ENCODE data around the gene AKR1B15. TPM values are rescaled to one million over a fixed set of nuclear protein-coding genes. Genes with fewer than 3 reads are reported as not detected.

Gene AKR1B15
- total and polyA plus RNA-seq, 2 donors, result 0.24 to 2.0 TPM

DNA sequence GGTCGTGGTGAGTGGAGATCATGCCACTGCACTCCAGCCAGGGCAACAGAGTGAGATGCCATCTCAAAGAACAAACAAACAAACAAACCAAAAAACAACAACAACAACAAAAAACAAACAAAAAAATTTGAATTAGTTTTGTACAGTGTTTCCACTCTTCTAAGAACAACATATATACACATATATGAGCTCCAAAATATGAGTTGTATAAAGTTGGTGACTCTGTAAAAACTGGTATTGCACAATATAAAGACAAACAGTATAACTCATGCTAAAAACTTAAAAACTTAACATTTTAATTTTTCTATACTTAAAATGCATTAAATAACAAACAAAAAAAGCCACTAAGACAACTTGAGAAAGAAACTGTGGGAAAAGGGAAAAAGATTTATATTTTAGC is 46.0 kb downstream of the AKR1B15 start:
- H3K4me1 ChIP-seq (ENCODE audit: control insufficient read depth in 2 of 2, insufficient read depth in 2 of 2, low read length in 2 of 2), result no peaks in the 10 kb centered on the region
- DNase-seq (ENCODE audit: low read depth in 6 of 9, low spot score in 9 of 9), result no peak
- no peak overlapping the region for H3K27ac ChIP-seq (ENCODE audit: low read depth in 1 of 2, low read length in 1 of 2)
- no peaks in the 10 kb centered on the region for H3K36me3 ChIP-seq (ENCODE audit: control insufficient read depth in 2 of 2, insufficient read depth in 2 of 2, low read length in 1 of 2)
- 94% methylated on average over 1 of the region's 1 CpG for WGBS
- H3K27me3 ChIP-seq (ENCODE audit: control insufficient read depth in 2 of 2, insufficient read depth in 1 of 2, low read length in 1 of 2), result no peaks in the 10 kb centered on the region
- H3K9me3 ChIP-seq (ENCODE audit: control insufficient read depth in 2 of 2, insufficient read depth in 1 of 2, low read length in 1 of 2), result peaks cover 0 to 1% of the 10 kb centered on the region in 2 donors
- H3K4me3 ChIP-seq (ENCODE audit: low read length in 2 of 2), result no peak overlapping the region

DNA sequence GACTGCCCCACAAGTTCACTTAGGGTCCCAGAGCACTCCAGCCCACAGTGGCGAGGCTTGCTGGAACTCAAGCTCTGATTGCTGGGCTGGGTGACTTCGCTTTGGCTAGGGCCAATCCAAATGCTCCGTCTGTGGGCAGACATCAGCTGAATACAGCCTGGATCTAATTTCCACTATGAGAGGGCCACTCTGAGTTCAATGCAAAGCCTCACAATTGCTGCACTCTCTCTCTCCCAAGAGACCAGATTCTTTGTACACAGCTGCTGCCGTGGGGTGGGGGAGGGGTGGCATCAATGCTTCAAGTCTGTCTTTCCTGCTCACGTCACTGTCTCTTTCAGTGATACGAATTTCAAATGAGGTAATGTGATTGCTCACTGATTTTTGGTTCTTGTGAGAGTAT is 50.5 kb downstream of the AKR1B15 start:
- peaks cover 0 to 2% of the 10 kb centered on the region in 2 donors for H3K27me3 ChIP-seq (ENCODE audit: control insufficient read depth in 2 of 2, insufficient read depth in 1 of 2, low read length in 1 of 2)
- H3K27ac ChIP-seq (ENCODE audit: low read depth in 1 of 2, low read length in 1 of 2), result no peak overlapping the region
- no peak for DNase-seq (ENCODE audit: low read depth in 6 of 9, low spot score in 9 of 9)
- H3K9me3 ChIP-seq (ENCODE audit: control insufficient read depth in 2 of 2, insufficient read depth in 1 of 2, low read length in 1 of 2), result no peaks in the 10 kb centered on the region
- H3K4me3 ChIP-seq (ENCODE audit: low read length in 2 of 2), result no peak overlapping the region
- no peaks in the 10 kb centered on the region for H3K36me3 ChIP-seq (ENCODE audit: control insufficient read depth in 2 of 2, insufficient read depth in 2 of 2, low read length in 1 of 2)
- no peaks in the 10 kb centered on the region for H3K4me1 ChIP-seq (ENCODE audit: control insufficient read depth in 2 of 2, insufficient read depth in 2 of 2, low read length in 2 of 2)
- WGBS, result 94% methylated on average over 6 of the region's 6 CpGs

DNA sequence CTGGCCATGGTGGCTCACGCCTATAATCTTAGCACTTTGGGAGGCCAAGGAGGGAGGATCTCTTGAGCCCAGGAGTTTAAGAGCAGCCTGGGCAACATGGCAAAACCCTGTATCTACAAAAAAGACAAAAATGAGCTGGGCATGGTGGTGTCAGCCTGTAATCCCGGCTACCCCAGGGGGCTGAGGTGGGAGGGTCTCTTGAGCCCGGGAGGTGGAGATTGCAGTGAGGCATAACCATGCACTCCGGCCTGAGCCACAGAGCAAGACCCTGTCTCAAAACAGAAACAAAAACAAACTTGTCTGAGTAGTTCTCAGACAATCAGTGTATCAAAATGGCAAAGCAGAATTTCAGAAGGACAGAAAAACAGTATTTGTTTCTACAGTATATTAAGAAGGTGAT is 52.5 kb downstream of the AKR1B15 start:
- H3K4me3 ChIP-seq (ENCODE audit: low read length in 2 of 2), result no peak overlapping the region
- WGBS, result 83% methylated on average over 4 of the region's 4 CpGs
- no peaks in the 10 kb centered on the region for H3K9me3 ChIP-seq (ENCODE audit: control insufficient read depth in 2 of 2, insufficient read depth in 1 of 2, low read length in 1 of 2)
- H3K36me3 ChIP-seq (ENCODE audit: control insufficient read depth in 2 of 2, insufficient read depth in 2 of 2, low read length in 1 of 2), result no peaks in the 10 kb centered on the region
- no peak for DNase-seq (ENCODE audit: low read depth in 6 of 9, low spot score in 9 of 9)
- no peak overlapping the region for H3K27ac ChIP-seq (ENCODE audit: low read depth in 1 of 2, low read length in 1 of 2)
- H3K4me1 ChIP-seq (ENCODE audit: control insufficient read depth in 2 of 2, insufficient read depth in 2 of 2, low read length in 2 of 2), result no peaks in the 10 kb centered on the region
- H3K27me3 ChIP-seq (ENCODE audit: control insufficient read depth in 2 of 2, insufficient read depth in 1 of 2, low read length in 1 of 2), result peaks cover 0 to 2% of the 10 kb centered on the region in 2 donors

DNA sequence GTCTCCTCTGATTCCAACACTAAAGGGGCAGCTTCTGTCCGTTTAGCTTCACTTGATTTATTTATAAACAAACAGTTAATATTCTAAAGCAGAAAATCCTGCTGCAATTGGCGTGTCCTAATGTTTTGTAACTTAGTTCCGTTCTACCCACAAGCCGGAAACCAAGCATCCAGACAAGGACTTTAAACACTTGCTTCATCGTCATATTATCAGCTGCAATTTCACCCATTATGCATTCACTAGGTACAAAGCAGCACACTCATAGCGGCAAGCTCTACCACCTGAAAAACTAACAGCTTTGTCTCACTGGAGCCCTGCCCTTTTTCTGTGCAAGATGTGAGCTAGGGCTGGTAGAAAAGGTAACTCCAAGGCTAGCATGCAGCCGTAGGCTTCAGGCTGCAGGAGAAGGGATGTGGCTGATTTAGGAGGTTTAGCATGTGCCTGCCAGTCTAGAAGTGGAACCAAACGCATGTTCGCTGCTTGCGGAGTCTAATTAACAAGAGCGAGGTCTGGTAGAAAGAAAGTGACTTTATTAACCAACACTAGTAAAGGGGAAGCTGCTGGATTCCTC is 54.1 kb downstream of the AKR1B15 start:
- WGBS, result 80% methylated on average over 11 of the region's 11 CpGs
- H3K4me3 ChIP-seq (ENCODE audit: low read length in 2 of 2), result no peak overlapping the region
- no peaks in the 10 kb centered on the region for H3K9me3 ChIP-seq (ENCODE audit: control insufficient read depth in 2 of 2, insufficient read depth in 1 of 2, low read length in 1 of 2)
- H3K27ac ChIP-seq (ENCODE audit: low read depth in 1 of 2, low read length in 1 of 2), result no peak overlapping the region
- no peaks in the 10 kb centered on the region for H3K36me3 ChIP-seq (ENCODE audit: control insufficient read depth in 2 of 2, insufficient read depth in 2 of 2, low read length in 1 of 2)
- no peaks in the 10 kb centered on the region for H3K4me1 ChIP-seq (ENCODE audit: control insufficient read depth in 2 of 2, insufficient read depth in 2 of 2, low read length in 2 of 2)
- DNase-seq (ENCODE audit: low read depth in 6 of 9, low spot score in 9 of 9), result no peak
- H3K27me3 ChIP-seq (ENCODE audit: control insufficient read depth in 2 of 2, insufficient read depth in 1 of 2, low read length in 1 of 2), result peaks cover 0 to 2% of the 10 kb centered on the region in 2 donors

DNA sequence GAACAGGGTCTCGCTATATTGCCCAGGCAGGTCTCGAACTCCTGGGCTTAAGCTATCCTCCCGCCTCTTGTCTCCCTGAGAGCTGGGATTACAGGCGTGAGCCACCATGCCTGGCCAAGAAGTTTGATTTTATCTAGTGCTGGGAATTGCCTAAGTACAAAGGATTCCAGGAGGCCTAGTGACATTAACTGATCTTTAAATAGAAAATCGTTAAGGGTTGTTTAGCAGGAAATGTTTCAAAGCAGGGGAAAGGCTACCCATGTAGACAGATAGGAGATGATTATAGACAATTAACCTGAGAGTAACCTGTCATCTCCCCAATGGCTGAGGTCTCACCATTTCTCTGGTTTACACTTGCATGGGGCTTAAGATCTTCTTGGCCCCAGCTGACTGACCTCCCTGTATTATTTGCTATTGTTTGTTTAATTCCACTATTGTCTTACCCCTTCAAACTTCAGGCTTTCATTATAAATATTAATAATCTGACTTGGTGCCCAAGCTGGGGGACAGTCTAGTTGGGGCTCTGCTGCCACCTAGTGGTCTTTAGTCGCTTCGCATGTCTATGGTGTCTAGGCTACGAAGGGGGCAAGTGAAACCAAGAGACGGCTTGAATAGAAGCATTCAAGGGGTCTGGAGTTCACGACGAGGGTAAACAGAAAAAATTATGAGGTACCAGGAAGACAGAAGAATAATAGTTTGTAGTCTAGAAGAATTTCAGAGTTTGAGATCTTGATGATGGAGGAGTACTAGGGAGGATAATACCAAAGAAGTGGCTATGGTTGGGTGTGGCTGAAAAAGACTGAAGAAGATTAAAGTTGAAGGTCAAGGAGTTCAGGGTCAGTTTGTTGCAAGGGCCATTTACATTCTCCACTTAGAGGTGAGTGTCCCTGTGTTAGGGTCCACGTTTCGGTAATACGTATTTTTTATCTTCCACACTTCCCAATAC is 57.3 kb downstream of the AKR1B15 start:
- Histone ChIP-seq H3K9me3 (ENCODE audit: control insufficient read depth in 2 of 2, insufficient read depth in 1 of 2, low read length in 1 of 2) (no peaks in the 10 kb centered on the region), H3K27me3 (ENCODE audit: control insufficient read depth in 2 of 2, insufficient read depth in 1 of 2, low read length in 1 of 2) (peaks cover 0 to 2% of the 10 kb centered on the region in 2 donors), H3K27ac (ENCODE audit: low read depth in 1 of 2, low read length in 1 of 2) (no peak overlapping the region), H3K36me3 (ENCODE audit: control insufficient read depth in 2 of 2, insufficient read depth in 2 of 2, low read length in 1 of 2) (no peaks in the 10 kb centered on the region), H3K4me1 (ENCODE audit: control insufficient read depth in 2 of 2, insufficient read depth in 2 of 2, low read length in 2 of 2) (no peaks in the 10 kb centered on the region), H3K4me3 (ENCODE audit: low read length in 2 of 2) (no peak overlapping the region)
- 37% methylated on average over 14 of the region's 14 CpGs for WGBS
- DNase-seq (ENCODE audit: low read depth in 6 of 9, low spot score in 9 of 9), result peak; percentile 9 to 64 (median 30)

DNA sequence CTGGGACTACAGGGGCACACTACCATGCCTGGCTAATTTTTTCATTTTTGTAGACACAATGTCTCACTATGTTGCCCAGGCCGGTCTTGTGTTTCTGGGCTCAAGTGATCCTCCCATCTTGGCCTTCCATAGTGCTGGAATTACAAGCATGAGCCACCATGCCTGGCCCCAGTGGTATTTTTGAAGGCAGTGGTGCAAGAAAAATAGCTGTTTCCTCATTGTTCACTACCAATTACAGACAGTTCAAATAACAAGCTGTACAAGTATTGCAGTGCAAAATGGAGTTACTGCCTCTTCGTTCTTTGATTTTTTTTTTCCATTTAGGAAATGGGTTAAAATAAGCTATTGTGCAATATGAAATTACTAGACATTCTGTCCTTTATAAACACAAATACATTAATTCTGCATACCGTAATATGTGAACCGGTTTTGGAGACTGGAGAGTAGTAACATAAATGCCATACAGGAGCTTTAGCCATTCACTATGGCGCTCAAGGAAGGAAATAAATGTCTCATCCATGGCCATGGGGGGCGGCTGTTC is 62.8 kb downstream of the AKR1B15 start:
- H3K36me3 ChIP-seq (ENCODE audit: control insufficient read depth in 2 of 2, insufficient read depth in 2 of 2, low read length in 1 of 2), result no peaks in the 10 kb centered on the region
- no peak overlapping the region for H3K27ac ChIP-seq (ENCODE audit: low read depth in 1 of 2, low read length in 1 of 2)
- H3K4me3 ChIP-seq (ENCODE audit: low read length in 2 of 2), result no peak overlapping the region
- 96% methylated on average over 6 of the region's 6 CpGs for WGBS
- DNase-seq (ENCODE audit: low read depth in 6 of 9, low spot score in 9 of 9), result no peak
- H3K27me3 ChIP-seq (ENCODE audit: control insufficient read depth in 2 of 2, insufficient read depth in 1 of 2, low read length in 1 of 2), result no peaks in the 10 kb centered on the region
- H3K9me3 ChIP-seq (ENCODE audit: control insufficient read depth in 2 of 2, insufficient read depth in 1 of 2, low read length in 1 of 2), result no peaks in the 10 kb centered on the region
- H3K4me1 ChIP-seq (ENCODE audit: control insufficient read depth in 2 of 2, insufficient read depth in 2 of 2, low read length in 2 of 2), result no peaks in the 10 kb centered on the region

DNA sequence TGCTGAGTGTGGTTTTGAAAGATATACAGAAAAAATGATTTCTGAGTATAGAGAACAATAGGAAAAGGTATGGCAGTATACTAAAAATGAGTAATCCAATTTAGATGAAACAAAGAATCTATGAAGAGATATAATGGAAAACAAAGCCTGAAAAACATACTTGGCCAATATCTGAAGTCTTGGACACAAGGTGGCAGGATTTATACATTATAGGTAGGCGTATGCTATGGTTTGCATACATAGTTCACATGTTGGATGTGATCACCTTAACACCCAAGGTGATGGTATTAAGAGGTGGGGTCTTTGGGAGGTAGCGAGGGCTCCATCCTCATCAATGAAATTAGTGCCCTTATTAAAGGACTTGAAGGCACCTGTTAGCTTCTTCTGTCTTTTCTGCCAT is 63.3 kb downstream of the AKR1B15 start:
- DNase-seq (ENCODE audit: low read depth in 6 of 9, low spot score in 9 of 9), result no peak
- Histone ChIP-seq H3K36me3 (ENCODE audit: control insufficient read depth in 2 of 2, insufficient read depth in 2 of 2, low read length in 1 of 2) (no peaks in the 10 kb centered on the region), H3K27me3 (ENCODE audit: control insufficient read depth in 2 of 2, insufficient read depth in 1 of 2, low read length in 1 of 2) (no peaks in the 10 kb centered on the region), H3K4me3 (ENCODE audit: low read length in 2 of 2) (no peak overlapping the region), H3K4me1 (ENCODE audit: control insufficient read depth in 2 of 2, insufficient read depth in 2 of 2, low read length in 2 of 2) (no peaks in the 10 kb centered on the region), H3K9me3 (ENCODE audit: control insufficient read depth in 2 of 2, insufficient read depth in 1 of 2, low read length in 1 of 2) (no peaks in the 10 kb centered on the region), H3K27ac (ENCODE audit: low read depth in 1 of 2, low read length in 1 of 2) (no peak overlapping the region)
- 89% methylated on average over 2 of the region's 2 CpGs for WGBS

DNA sequence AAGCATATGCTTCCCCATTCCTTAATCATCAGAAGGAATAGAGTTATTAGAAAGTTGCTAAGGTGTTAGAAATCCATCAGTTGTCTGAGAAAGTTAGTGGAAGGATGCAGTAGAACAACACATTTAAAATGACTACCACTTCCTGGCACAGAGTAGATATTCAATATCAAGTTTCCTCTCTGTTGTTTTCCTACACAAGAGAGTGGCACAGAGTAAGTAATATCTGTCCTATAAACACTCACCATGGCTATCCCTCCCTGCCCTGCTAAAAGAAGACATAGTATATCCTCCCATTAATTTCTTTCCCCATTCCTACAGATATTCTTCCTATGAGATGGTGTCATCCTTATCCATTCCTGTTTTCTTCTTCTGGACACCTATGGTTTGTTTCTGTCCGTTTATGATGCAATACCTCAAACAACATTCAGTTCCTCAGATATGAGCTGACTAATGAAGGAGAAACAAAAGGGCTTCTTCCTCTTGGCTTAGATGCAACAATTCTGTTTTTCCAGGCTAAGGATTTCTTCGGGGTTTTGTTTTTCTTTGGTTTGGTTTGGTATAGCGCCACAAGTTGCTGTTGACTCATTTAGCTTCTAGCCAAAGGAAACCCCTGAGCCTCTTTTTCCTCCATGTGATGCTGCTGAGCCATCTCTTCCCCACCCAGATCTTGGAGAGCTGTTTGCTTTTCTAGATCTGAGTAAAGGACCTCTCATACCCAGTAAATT is 64.9 kb downstream of the AKR1B15 start:
- Histone ChIP-seq H3K4me3 (ENCODE audit: low read length in 2 of 2) (no peak overlapping the region), H3K9me3 (ENCODE audit: control insufficient read depth in 2 of 2, insufficient read depth in 1 of 2, low read length in 1 of 2) (no peaks in the 10 kb centered on the region), H3K4me1 (ENCODE audit: control insufficient read depth in 2 of 2, insufficient read depth in 2 of 2, low read length in 2 of 2) (no peaks in the 10 kb centered on the region), H3K27me3 (ENCODE audit: control insufficient read depth in 2 of 2, insufficient read depth in 1 of 2, low read length in 1 of 2) (no peaks in the 10 kb centered on the region), H3K27ac (ENCODE audit: low read depth in 1 of 2, low read length in 1 of 2) (no peak overlapping the region), H3K36me3 (ENCODE audit: control insufficient read depth in 2 of 2, insufficient read depth in 2 of 2, low read length in 1 of 2) (no peaks in the 10 kb centered on the region)
- no peak for DNase-seq (ENCODE audit: low read depth in 6 of 9, low spot score in 9 of 9)
- WGBS, result 56% methylated on average over 3 of the region's 3 CpGs

DNA sequence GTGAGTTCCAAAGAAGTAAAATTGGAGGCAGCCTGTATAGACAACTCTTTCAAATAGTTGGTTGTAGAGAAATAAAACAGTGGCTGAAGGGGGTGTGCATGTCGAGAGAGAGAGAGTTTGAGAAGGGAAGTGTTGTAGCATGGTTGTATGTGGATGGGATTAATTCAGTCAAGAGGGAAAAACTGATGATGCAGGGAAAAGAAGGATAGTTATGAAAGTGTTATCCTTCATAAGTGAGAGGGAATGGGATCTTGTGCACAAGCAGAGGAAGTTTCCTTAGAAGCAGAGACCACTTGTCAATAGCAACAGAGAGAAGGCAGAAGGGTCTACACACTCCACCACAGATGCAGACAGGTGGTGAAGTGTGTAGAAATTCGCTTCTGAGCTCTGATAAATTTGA is 67.7 kb downstream of the AKR1B15 start:
- WGBS, result 85% methylated on average over 2 of the region's 2 CpGs
- no peak overlapping the region for H3K27ac ChIP-seq (ENCODE audit: low read depth in 1 of 2, low read length in 1 of 2)

More for the DNA sequence above, 67.7 kb downstream of the AKR1B15 start:
- no peaks in the 10 kb centered on the region for H3K27me3 ChIP-seq (ENCODE audit: control insufficient read depth in 2 of 2, insufficient read depth in 1 of 2, low read length in 1 of 2)
- no peak for DNase-seq (ENCODE audit: low read depth in 6 of 9, low spot score in 9 of 9)
- no peak overlapping the region for H3K4me3 ChIP-seq (ENCODE audit: low read length in 2 of 2)
- H3K36me3 ChIP-seq (ENCODE audit: control insufficient read depth in 2 of 2, insufficient read depth in 2 of 2, low read length in 1 of 2), result no peaks in the 10 kb centered on the region
- H3K4me1 ChIP-seq (ENCODE audit: control insufficient read depth in 2 of 2, insufficient read depth in 2 of 2, low read length in 2 of 2), result no peaks in the 10 kb centered on the region
- no peaks in the 10 kb centered on the region for H3K9me3 ChIP-seq (ENCODE audit: control insufficient read depth in 2 of 2, insufficient read depth in 1 of 2, low read length in 1 of 2)
